CD4-positive, CD25-positive, alpha-beta regulatory T cell (primary cell): ENCODE data around the gene CD5L. TPM values are rescaled to one million over a fixed set of nuclear protein-coding genes. Genes with fewer than 3 reads are reported as not detected.

Experiments used
- ATAC-seq, 2 donors: fragments of 150-1000 bp; cut with Tn5 transposase; one replicate each; pipeline ENCODE4 v1.10.0; 2021; ENCODE audit warnings: low read depth in 2 of 2, moderate number of reproducible peaks in 2 of 2, moderate library complexity in 1 of 2
- DNase-seq, 3 donors: peaks; one replicate each; pipeline versions ENCODE4 v3.0.0 to v3.0.0-alpha.2; 2012 to 2022; ENCODE audit warnings: mixed read lengths in 1 of 3
- H3K27ac ChIP-seq: one replicate; pipeline ENCODE4 v1.7.0; 2013; ENCODE audit warnings: mild to moderate bottlenecking, low read length; ENCODE audit not compliant: insufficient read depth, poor library complexity, severe bottlenecking
- H3K27me3 ChIP-seq: one replicate; pipeline ENCODE4 v1.7.0; 2013; ENCODE audit warnings: low read length; ENCODE audit not compliant: control insufficient read depth, insufficient read depth
- H3K36me3 ChIP-seq: one replicate; pipeline ENCODE4 v1.7.0; 2013; ENCODE audit warnings: mild to moderate bottlenecking, low read length, moderate library complexity; ENCODE audit not compliant: control insufficient read depth, insufficient read depth
- H3K4me1 ChIP-seq: 2 replicates; pipeline ENCODE4 v1.7.0; 2013; ENCODE audit warnings: mild to moderate bottlenecking, low read length; ENCODE audit not compliant: insufficient read depth, control insufficient read depth, poor library complexity, severe bottlenecking
- H3K4me3 ChIP-seq: one replicate; pipeline ENCODE4 v1.7.0; 2013; ENCODE audit warnings: low read depth, mild to moderate bottlenecking, low read length, moderate library complexity
- H3K9me3 ChIP-seq, 2 experiments: 1 replicate in 1 of 2; 2 replicates in 1 of 2; pipeline ENCODE4 v1.7.0; 2013; ENCODE audit warnings: low read length in 2 of 2, mild to moderate bottlenecking in 1 of 2, moderate library complexity in 1 of 2; ENCODE audit not compliant: control insufficient read depth in 2 of 2
- H3K27ac Mint-ChIP-seq, 3 donors: one replicate each; pipeline ENCODE4 v1.8.0; 2020 to 2022; ENCODE audit warnings: mild to moderate bottlenecking in 3 of 3, mixed read lengths in 3 of 3, moderate library complexity in 2 of 3
- H3K27me3 Mint-ChIP-seq: one replicate; pipeline ENCODE4 v1.8.0; 2022; ENCODE audit warnings: mild to moderate bottlenecking, mixed read lengths
- H3K36me3 Mint-ChIP-seq: one replicate; pipeline ENCODE4 v1.8.0; 2020; ENCODE audit warnings: mixed read lengths
- H3K4me1 Mint-ChIP-seq, 4 donors: one replicate each; pipeline ENCODE4 v1.8.0; 2020 to 2022; ENCODE audit warnings: mixed read lengths in 4 of 4, mild to moderate bottlenecking in 1 of 4
- H3K4me3 Mint-ChIP-seq, 4 donors: one replicate each; pipeline ENCODE4 v1.8.0; 2020 to 2022; ENCODE audit warnings: mild to moderate bottlenecking in 4 of 4, mixed read lengths in 4 of 4, moderate library complexity in 3 of 4
- H3K9me3 Mint-ChIP-seq, 7 donors: one replicate each; pipeline ENCODE4 v1.8.0; 2020 to 2022; ENCODE audit warnings: mixed read lengths in 7 of 7, mild to moderate bottlenecking in 3 of 7, moderate library complexity in 2 of 7
- polyA plus RNA-seq, 4 donors: library from polyadenylated mRNA; unstranded; fragments of 300-500 nt; fragmentation: Illumina TruSeq; gene quantifications; one replicate each; pipeline ENCODE4 v1.2.3, GENCODE V29; 2021
- total RNA-seq: library from RNA; stranded (reverse); gene quantifications from one replicate; pipeline ENCODE4 v1.2.3, GENCODE V29; 2022

The CD5L gene
- total and polyA plus RNA-seq, 5 donors from 2014 or later: not detected

DNA sequence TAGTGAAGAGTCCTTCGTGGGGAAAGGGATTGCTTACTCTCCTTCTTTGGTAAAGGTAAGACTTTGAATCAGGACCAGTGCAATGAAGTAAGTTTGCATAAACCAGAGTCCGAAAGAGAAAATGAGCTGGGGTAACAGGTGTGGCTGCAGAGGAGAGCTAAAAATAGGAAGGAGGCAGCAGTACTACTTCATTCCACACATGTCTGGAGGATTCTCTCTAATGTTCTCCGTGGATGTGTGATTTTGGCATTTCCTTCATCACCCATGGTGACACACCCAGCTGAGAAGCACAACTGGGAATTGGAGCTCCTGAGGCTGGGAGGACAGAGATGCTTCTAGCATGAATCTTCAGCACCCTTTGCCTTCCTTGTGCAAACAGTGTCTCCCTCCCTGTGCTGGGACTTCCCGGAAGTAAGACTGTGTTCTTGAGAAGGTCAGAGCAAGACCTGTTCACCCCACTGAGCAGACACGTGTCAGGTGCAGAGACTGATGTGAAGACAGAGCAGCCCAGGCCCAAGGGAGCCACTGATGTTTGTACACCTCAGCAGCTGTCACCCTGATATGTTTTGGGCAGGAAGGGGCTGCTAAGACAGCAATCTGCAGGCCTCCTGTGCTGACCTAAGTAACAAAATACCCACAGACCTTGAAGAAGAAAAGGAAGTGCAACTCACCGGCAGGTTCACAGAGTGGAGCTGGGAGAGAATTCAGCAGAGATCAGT, 35.0 kb downstream of the CD5L start:
- Mint-ChIP-seq H3K9me3 (peaks cover 0 to 4% (median 0%) of the 10 kb centered on the region in 7 donors), H3K4me3 (peak overlapping the region in 1 of 4 donors; percentile 22), H3K27me3 (peaks cover 20% of the 10 kb centered on the region), H3K27ac (peak overlapping the region in 1 of 3 donors; percentile 18), H3K4me1 (peaks cover 0 to 9% (median 0%) of the 10 kb centered on the region in 4 donors), H3K36me3 (no peaks in the 10 kb centered on the region)
- DNase-seq (peak in 1 of 3 donors; percentile 30), ATAC-seq (peak; percentile 71)
- Histone ChIP-seq H3K27me3 (no peaks in the 10 kb centered on the region), H3K36me3 (no peaks in the 10 kb centered on the region), H3K4me3 (no peak overlapping the region), H3K4me1 (no peaks in the 10 kb centered on the region), H3K27ac (no peak overlapping the region), H3K9me3 (no peaks in the 10 kb centered on the region)

DNA sequence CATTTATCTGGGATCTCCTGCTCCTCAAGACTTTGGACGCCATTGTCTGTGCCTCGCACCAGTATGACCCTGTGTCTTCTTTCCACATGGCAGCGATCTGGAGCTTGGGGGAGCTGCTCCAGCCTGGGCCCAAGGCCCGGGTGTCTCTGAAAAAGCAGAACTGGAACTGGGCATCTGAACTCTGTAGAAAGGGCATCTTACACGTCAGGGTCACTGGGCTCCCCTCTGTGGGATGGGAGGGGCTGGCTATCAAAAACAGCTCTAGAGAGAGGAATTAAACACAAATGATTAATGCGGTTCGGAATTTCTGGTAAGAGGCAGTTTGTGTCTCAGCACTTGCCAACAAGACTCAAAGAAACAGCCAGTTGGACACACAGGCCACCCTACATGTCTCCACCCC, 37.8 kb downstream of the CD5L start:
- Histone ChIP-seq H3K4me1 (no peaks in the 10 kb centered on the region), H3K4me3 (no peak overlapping the region)

GRCh38 chr1:157799996-157800395, 41.6 kb downstream of the CD5L start:
- Histone ChIP-seq H3K27me3 (no peaks in the 10 kb centered on the region), H3K4me1 (no peaks in the 10 kb centered on the region), H3K36me3 (no peaks in the 10 kb centered on the region), H3K9me3 (no peaks in the 10 kb centered on the region), H3K4me3 (no peak overlapping the region), H3K27ac (no peak overlapping the region)
- Mint-ChIP-seq H3K27ac (no peak overlapping the region), H3K4me3 (no peak overlapping the region), H3K4me1 (no peaks in the 10 kb centered on the region), H3K9me3 (peaks cover 0 to 5% (median 0%) of the 10 kb centered on the region in 7 donors), H3K27me3 (peaks cover 5% of the 10 kb centered on the region), H3K36me3 (no peaks in the 10 kb centered on the region)
- no peak for ATAC-seq
- DNase-seq: no peak

More for the DNA sequence above, 37.8 kb downstream of the CD5L start:
- H3K27ac ChIP-seq: no peak overlapping the region
- Mint-ChIP-seq H3K4me3 (no peak overlapping the region), H3K4me1 (peaks cover 0 to 9% (median 0%) of the 10 kb centered on the region in 4 donors), H3K36me3 (no peaks in the 10 kb centered on the region), H3K27ac (no peak overlapping the region), H3K27me3 (peaks cover 18% of the 10 kb centered on the region), H3K9me3 (peaks cover 0 to 4% (median 0%) of the 10 kb centered on the region in 7 donors)
- no peaks in the 10 kb centered on the region for H3K36me3 ChIP-seq
- DNase-seq (no peak), ATAC-seq (no peak)
- H3K27me3 ChIP-seq: no peaks in the 10 kb centered on the region
- H3K9me3 ChIP-seq: no peaks in the 10 kb centered on the region

DNA sequence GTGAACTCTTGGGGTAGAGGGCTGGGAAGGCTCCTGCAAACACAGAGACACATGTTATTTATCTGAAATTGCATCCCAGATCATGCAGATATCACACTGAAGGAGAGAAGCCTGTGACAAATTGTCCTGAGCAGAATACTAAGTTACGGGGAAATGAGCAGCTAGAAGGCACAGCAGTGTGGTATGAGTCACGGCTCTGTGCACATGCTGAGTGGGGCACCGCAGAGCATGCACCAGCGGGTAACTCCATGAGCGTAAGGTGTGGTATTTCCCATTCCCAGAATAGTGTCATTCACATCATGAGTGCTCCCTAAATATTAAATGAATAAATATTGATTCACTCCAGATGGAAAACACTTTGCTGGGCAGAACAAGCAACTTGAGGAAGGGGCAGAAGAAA, 43.4 kb downstream of the CD5L start:
- Mint-ChIP-seq H3K27ac (no peak overlapping the region), H3K4me3 (no peak overlapping the region), H3K27me3 (no peaks in the 10 kb centered on the region), H3K36me3 (no peaks in the 10 kb centered on the region), H3K4me1 (no peaks in the 10 kb centered on the region), H3K9me3 (peaks cover 0 to 10% (median 4%) of the 10 kb centered on the region in 7 donors)
- DNase-seq (no peak), ATAC-seq (no peak)
- Histone ChIP-seq H3K4me3 (no peak overlapping the region), H3K27ac (no peak overlapping the region), H3K9me3 (peaks cover 7% of the 10 kb centered on the region in 2 experiments), H3K36me3 (no peaks in the 10 kb centered on the region), H3K4me1 (no peaks in the 10 kb centered on the region), H3K27me3 (no peaks in the 10 kb centered on the region)

DNA sequence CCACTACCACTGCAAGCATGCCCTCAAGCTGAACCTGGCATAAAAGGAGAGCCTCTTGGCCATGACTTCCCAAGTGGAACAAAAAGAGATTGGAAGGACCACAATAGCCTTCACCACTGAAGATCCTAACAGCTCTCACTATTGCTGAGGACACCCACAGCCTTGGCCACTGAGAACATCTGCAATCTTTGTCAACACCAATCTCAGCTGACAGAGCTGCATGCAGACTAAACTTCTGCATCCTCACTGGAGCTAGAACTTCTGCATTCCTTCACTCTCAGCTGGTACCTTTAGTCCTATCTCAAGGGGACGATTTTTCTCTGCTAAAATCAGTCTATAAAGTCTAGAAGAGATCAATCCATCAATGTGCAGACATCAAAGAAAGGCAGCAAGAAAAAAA, 56.4 kb downstream of the CD5L start:
- H3K27me3 Mint-ChIP-seq: no peaks in the 10 kb centered on the region
- no peak overlapping the region for H3K27ac ChIP-seq
- DNase-seq (no peak), ATAC-seq (no peak)
- peaks cover 7% of the 10 kb centered on the region for H3K4me1 ChIP-seq
- H3K4me1 Mint-ChIP-seq: peaks cover 0 to 12% (median 10%) of the 10 kb centered on the region in 4 donors
- H3K4me3 ChIP-seq: no peak overlapping the region
- no peaks in the 10 kb centered on the region for H3K36me3 ChIP-seq
- H3K9me3 ChIP-seq: no peaks in the 10 kb centered on the region
- H3K9me3 Mint-ChIP-seq: peaks cover 0 to 8% (median 2%) of the 10 kb centered on the region in 7 donors
- no peaks in the 10 kb centered on the region for H3K27me3 ChIP-seq
- no peak overlapping the region for H3K4me3 Mint-ChIP-seq
- H3K36me3 Mint-ChIP-seq: no peaks in the 10 kb centered on the region
- H3K27ac Mint-ChIP-seq: no peak overlapping the region

DNA sequence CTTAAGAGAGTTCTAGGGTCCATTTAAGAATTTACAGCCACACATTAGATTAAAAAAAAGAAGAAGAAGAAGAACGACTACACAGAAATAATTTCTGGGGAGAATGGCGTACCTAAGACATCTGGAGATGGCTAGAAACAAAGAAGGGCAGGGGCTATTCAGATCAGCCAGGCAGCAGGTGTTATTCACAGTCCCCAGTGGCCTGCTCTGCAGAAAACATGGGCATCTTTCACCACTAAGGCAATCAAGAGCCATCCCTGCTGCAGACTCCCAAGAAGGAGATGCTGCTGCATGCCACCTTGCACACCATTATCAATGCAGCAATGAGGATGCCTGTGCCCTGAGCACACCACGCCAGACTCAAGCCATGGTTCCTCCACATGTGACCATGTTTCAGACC, 56.8 kb downstream of the CD5L start:
- peak overlapping the region in 1 of 3 donors; percentile 16 for H3K27ac Mint-ChIP-seq
- no peak for ATAC-seq
- no peaks in the 10 kb centered on the region for H3K27me3 ChIP-seq
- no peaks in the 10 kb centered on the region for H3K36me3 ChIP-seq
- no peak overlapping the region for H3K27ac ChIP-seq
- H3K4me3 ChIP-seq: no peak overlapping the region
- no peaks in the 10 kb centered on the region for H3K36me3 Mint-ChIP-seq
- H3K27me3 Mint-ChIP-seq: no peaks in the 10 kb centered on the region
- peaks cover under 1 to 12% (median 11%) of the 10 kb centered on the region in 4 donors for H3K4me1 Mint-ChIP-seq
- H3K9me3 ChIP-seq: no peaks in the 10 kb centered on the region
- no peak for DNase-seq
- H3K9me3 Mint-ChIP-seq: peaks cover 0 to 5% (median 2%) of the 10 kb centered on the region in 7 donors
- H3K4me3 Mint-ChIP-seq: no peak overlapping the region
- peaks cover 7% of the 10 kb centered on the region for H3K4me1 ChIP-seq

DNA sequence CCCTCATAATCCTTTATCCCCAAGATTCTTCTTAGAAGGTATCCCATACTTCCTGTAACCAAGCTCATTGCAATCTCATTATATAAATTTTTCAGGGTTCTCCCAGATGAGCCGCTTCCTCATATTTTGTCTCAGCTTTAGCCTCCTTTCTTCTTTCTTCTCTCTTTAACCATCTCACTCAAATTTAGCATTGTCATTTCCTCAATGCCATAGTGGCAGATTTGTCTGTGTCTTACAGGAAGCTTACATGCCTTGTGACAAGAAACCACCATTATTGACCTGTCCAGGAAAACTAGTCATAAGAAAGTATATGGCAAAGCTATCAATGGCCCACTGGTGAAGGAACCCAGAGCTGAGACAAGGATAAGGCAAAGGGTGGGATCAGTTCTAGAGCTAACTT, 58.7 kb downstream of the CD5L start:
- Mint-ChIP-seq H3K36me3 (no peaks in the 10 kb centered on the region), H3K27me3 (no peaks in the 10 kb centered on the region), H3K9me3 (peaks cover 0 to 3% (median 2%) of the 10 kb centered on the region in 7 donors), H3K27ac (no peak overlapping the region), H3K4me1 (peaks cover 5 to 17% (median 13%) of the 10 kb centered on the region in 4 donors), H3K4me3 (no peak overlapping the region)
- Histone ChIP-seq H3K36me3 (no peaks in the 10 kb centered on the region), H3K27ac (no peak overlapping the region), H3K4me3 (no peak overlapping the region), H3K27me3 (no peaks in the 10 kb centered on the region), H3K4me1 (peaks cover 7% of the 10 kb centered on the region), H3K9me3 (no peaks in the 10 kb centered on the region)
- no peak for DNase-seq
- no peak for ATAC-seq

- no peaks in the 10 kb centered on the region for H3K27me3 Mint-ChIP-seq
- H3K36me3 Mint-ChIP-seq: no peaks in the 10 kb centered on the region
- ATAC-seq (no peak), DNase-seq (peak in 1 of 3 donors; percentile 22)
- H3K9me3 Mint-ChIP-seq: peaks cover 0 to 3% (median 0%) of the 10 kb centered on the region in 7 donors
- no peaks in the 10 kb centered on the region for H3K9me3 ChIP-seq
- no peak overlapping the region for H3K4me3 ChIP-seq
- H3K27ac Mint-ChIP-seq: peak overlapping the region in 2 of 3 donors; percentile 5 to 66
- no peaks in the 10 kb centered on the region for H3K27me3 ChIP-seq
- H3K36me3 ChIP-seq: no peaks in the 10 kb centered on the region
- peaks cover 5 to 17% (median 13%) of the 10 kb centered on the region in 4 donors for H3K4me1 Mint-ChIP-seq
- H3K27ac ChIP-seq: no peak overlapping the region
- H3K4me3 Mint-ChIP-seq: peak overlapping the region in 1 of 4 donors; percentile 18
- H3K4me1 ChIP-seq: peaks cover 7% of the 10 kb centered on the region
Measured at GRCh38 chr1:157781048-157781447, 60.6 kb downstream of the CD5L start.
